ENCODE data around the gene POLA1. TPM values are rescaled to one million over a fixed set of nuclear protein-coding genes. Genes with fewer than 3 reads are reported as not detected.
"Not testable (repeated sequence)": the region's sequence is repeated elsewhere in the genome, so short reads cannot be mapped to it uniquely, and the experiment has no call there.

Gene POLA1
- total and polyA plus RNA-seq, 12 donors: 2.2 to 11.0 (median 5.9) TPM

DNA sequence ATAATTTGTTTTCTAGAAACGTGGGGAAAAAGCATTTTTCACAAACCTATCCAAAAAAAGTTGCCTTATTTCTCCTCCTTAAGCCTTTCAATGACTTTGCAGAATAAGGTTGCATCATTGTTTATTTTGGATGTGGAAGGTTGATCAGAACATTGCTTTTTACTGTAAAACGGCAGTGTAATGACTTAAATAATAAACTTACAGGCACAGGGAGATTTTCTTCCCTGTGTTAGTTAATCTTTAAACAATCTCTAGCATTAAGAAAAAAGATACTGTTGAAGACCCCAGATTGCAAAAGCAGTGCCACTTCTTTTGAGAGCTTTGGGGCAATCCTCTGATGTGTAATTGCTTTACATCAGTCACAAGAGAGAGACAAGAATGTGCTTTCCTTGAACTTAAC lies 168.6 kb downstream of the POLA1 start:
- TF ChIP-seq POLR2A (IDR thresholded peaks at IDR 0.05): no peak
- no peak for TF ChIP-seq CTCF (IDR thresholded peaks at IDR 0.05)
- intact Hi-C loops (cut with DNase I): no loop called here
- H3K4me3 ChIP-seq: no peak overlapping the region
- H3K9me3 ChIP-seq (replicated peaks in 1 of 3): no peaks in the 10 kb centered on the region
- no peaks in the 10 kb centered on the region for H3K36me3 ChIP-seq (replicated peaks in 1 of 2)
- 32 to 59% (median 46%) methylated on average over 2 of the region's 2 CpGs for WGBS, 4 donors
- no peaks in the 10 kb centered on the region for H3K4me1 ChIP-seq (replicated peaks in 1 of 2)
- no peak overlapping the region for H3K27ac ChIP-seq
- DNase-seq: no peak
- no peaks in the 10 kb centered on the region for H3K27me3 ChIP-seq

- H3K27ac ChIP-seq; intact Hi-C loops (cut with DNase I): not testable (repeated sequence)
- WGBS, 4 donors: 81 to 98% (median 90%) methylated on average over 8 of the region's 8 CpGs
These were observed 170.1 kb downstream of the POLA1 start for GRCh38 chrX:24863779-24864178.

GRCh38 chrX:24870143-24870542 lies 176.4 kb downstream of the POLA1 start:
- DNase-seq: no peak
- TF ChIP-seq POLR2A (IDR thresholded peaks at IDR 0.05) (no peak), CTCF (IDR thresholded peaks at IDR 0.05) (no peak)
- Histone ChIP-seq H3K36me3 (replicated peaks in 1 of 2) (no peaks in the 10 kb centered on the region), H3K27ac (no peak overlapping the region), H3K4me1 (replicated peaks in 1 of 2) (no peaks in the 10 kb centered on the region), H3K27me3 (no peaks in the 10 kb centered on the region), H3K9me3 (replicated peaks in 1 of 3) (no peaks in the 10 kb centered on the region), H3K4me3 (no peak overlapping the region)
- 74 to 98% (median 88%) methylated on average over 3 of the region's 3 CpGs for WGBS, 4 donors
- intact Hi-C loops (cut with DNase I): no loop called here

More at GRCh38 chrX:24863779-24864178, 170.1 kb downstream of the POLA1 start:
- not testable (repeated sequence) for H3K27me3 ChIP-seq; DNase-seq; H3K9me3 ChIP-seq (replicated peaks in 1 of 3); H3K4me1 ChIP-seq (replicated peaks in 1 of 2); H3K36me3 ChIP-seq (replicated peaks in 1 of 2); H3K4me3 ChIP-seq

DNA sequence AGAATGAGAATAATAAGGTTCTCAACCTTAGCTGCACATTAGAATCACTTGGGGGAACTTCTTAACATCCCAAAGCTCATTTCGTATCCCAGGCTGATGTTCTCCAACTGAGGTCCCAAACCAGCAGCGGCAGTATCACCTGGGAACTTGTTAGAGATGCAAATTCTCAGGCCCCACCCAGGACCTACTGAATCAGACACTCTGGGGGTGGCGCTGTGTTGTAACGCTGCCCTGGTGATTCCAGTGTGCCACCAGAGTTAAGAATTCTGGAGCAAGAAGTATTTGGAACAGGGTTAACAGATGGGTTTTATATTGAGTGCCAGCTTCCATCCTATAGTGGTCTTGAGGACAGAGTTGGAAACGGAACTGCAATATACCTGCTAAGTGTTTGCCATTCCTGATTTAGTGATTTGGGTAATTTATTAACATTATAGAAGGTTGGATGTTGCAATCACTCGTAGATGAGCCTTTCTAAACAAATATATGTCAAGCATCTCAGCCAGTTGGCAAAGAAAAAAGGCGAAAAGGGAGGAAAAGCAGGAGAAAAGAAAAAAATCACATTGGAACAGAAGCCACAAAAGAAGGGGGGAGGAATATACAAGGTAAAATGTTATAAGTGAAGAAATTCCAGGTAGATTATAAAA lies 181.0 kb downstream of the POLA1 start:
- H3K9me3 ChIP-seq (replicated peaks in 1 of 3): no peaks in the 10 kb centered on the region
- no peaks in the 10 kb centered on the region for H3K36me3 ChIP-seq (replicated peaks in 1 of 2)
- H3K27me3 ChIP-seq: no peaks in the 10 kb centered on the region
- no peak for DNase-seq
- H3K27ac ChIP-seq: no peak overlapping the region
- no peaks in the 10 kb centered on the region for H3K4me1 ChIP-seq (replicated peaks in 1 of 2)
- intact Hi-C loops (cut with DNase I): no loop called here
- 50 to 92% (median 69%) methylated on average over 7 of the region's 7 CpGs for WGBS, 4 donors
- no peak overlapping the region for H3K4me3 ChIP-seq
- TF ChIP-seq POLR2A (IDR thresholded peaks at IDR 0.05) (no peak), CTCF (IDR thresholded peaks at IDR 0.05) (no peak)

Data from adrenal gland (tissue), 12 donors.